Epithelial cell of esophagus (primary cell): Measurements from ENCODE around the gene NEU3.
"Not testable (repeated sequence)": the region's sequence is repeated elsewhere in the genome, so short reads cannot be mapped to it uniquely, and the experiment has no call there.

Source experiments
- DNase-seq: peaks from one replicate; pipeline ENCODE4 v3.0.0; 2010; ENCODE audit warnings: low read depth
- H3K4me3 ChIP-seq: 2 replicates; pipeline ENCODE4 v1.5.1; 2011; ENCODE audit warnings: mild to moderate bottlenecking, low read length, control low read depth
- CTCF ChIP-seq: IDR thresholded peaks from 2 replicates; pipeline ENCODE4 v1.5.1; 2011; ENCODE audit warnings: low read depth, mild to moderate bottlenecking, low read length, control low read depth, inconsistent platforms; ENCODE audit not compliant: insufficient read depth; ENCODE audit errors: missing control alignments

Gene NEU3

GRCh38 chr11:74984730-74985129 lies 4.0 kb upstream of the NEU3 start:
- H3K4me3 ChIP-seq = no peak overlapping the region
- no peak for DNase-seq
- TF ChIP-seq CTCF = no peak

- TF ChIP-seq CTCF = no peak
- DNase-seq = no peak
- H3K4me3 ChIP-seq = peak overlapping the region; percentile 73
Observed at GRCh38 chr11:74989260-74989638, 516 bp downstream of the NEU3 start.

GRCh38 chr11:74990150-74990549 lies 1.4 kb downstream of the NEU3 start:
- not testable (repeated sequence) for H3K4me3 ChIP-seq, DNase-seq

GRCh38 chr11:74990941-74991340 lies 2.2 kb downstream of the NEU3 start:
- no peak for DNase-seq
- no peak for TF ChIP-seq CTCF
- H3K4me3 ChIP-seq = no peak overlapping the region

- no peak for TF ChIP-seq CTCF
- no peak overlapping the region for H3K4me3 ChIP-seq
- DNase-seq = no peak
Observed at GRCh38 chr11:74992852-74993251, 4.1 kb downstream of the NEU3 start.

- no peak for TF ChIP-seq CTCF
- no peak overlapping the region for H3K4me3 ChIP-seq
- DNase-seq = no peak
Observed at GRCh38 chr11:75000975-75001354, 12.2 kb downstream of the NEU3 start.

- no peak for DNase-seq
- TF ChIP-seq CTCF = no peak
- no peak overlapping the region for H3K4me3 ChIP-seq
Observed at GRCh38 chr11:75001686-75002085, 13.0 kb downstream of the NEU3 start.

- TF ChIP-seq CTCF = no peak
- H3K4me3 ChIP-seq = no peak overlapping the region
- DNase-seq = no peak
Observed at GRCh38 chr11:75002516-75002915, 13.8 kb downstream of the NEU3 start.
